ENCODE measurements around the gene CPOX. TPM values are rescaled to one million over a fixed set of nuclear protein-coding genes. Genes with fewer than 3 reads are reported as not detected.

Gene CPOX
- total and polyA plus RNA-seq, 2 experiments from 2014 or later = 13.3 to 38.3 TPM

GRCh38 chr3:98613616-98614015 lies 20.2 kb upstream of the CPOX start (continued):
- no peak for TF ChIP-seq EZH2phosphoT487 (IDR thresholded peaks at IDR 0.05; ENCODE audit: unreplicated experiment)
- no peak for TF ChIP-seq CTCF (conservative IDR thresholded peaks at IDR 0.05; ENCODE audit: low read depth in 2 of 2)
- no peak for TF ChIP-seq ZNF331 (CRISPR knock-in tag; IDR thresholded peaks at IDR 0.05; ENCODE audit: low read depth)
- TF ChIP-seq POLR2AphosphoS5 (IDR thresholded peaks at IDR 0.05; ENCODE audit: low read depth) = no peak
- no peak for TF ChIP-seq ETS1 (IDR thresholded peaks at IDR 0.05)
- no peak for TF ChIP-seq JUNB (IDR thresholded peaks at IDR 0.05; ENCODE audit: unreplicated experiment)
- TF ChIP-seq EZH2 (IDR thresholded peaks at IDR 0.05; ENCODE audit: low read depth, unreplicated experiment) = no peak

- Mint-ChIP-seq H3K36me3 (ENCODE audit: low read depth) (no peaks in the 10 kb centered on the region), H3K4me1 (no peaks in the 10 kb centered on the region; the same call in 1 of the 3 replicates)
Measured at GRCh38 chr3:98612996-98613517, 19.6 kb upstream of the CPOX start.

More at GRCh38 chr3:98612996-98613517, 19.6 kb upstream of the CPOX start:
- H3K27ac Mint-ChIP-seq = no peak overlapping the region; the same call in 1 of the 2 replicates
- no peaks in the 10 kb centered on the region; the same call in 1 of the 2 replicates for H3K9me2 ChIP-seq (ENCODE audit: insufficient read depth)
- H3K27me3 Mint-ChIP-seq (ENCODE audit: insufficient read depth, low read depth, poor library complexity) = no peaks in the 10 kb centered on the region
- H3K4me2 ChIP-seq = no peak overlapping the region
- H3K36me3 ChIP-seq (ENCODE audit: insufficient read depth) = no peaks in the 10 kb centered on the region
- DNase-seq (ENCODE audit: low spot score) (no peak), ATAC-seq (peak; percentile 25; the same call in 2 of the 3 replicates)
- no peaks in the 10 kb centered on the region for H3K79me2 ChIP-seq (replicated peaks; ENCODE audit: insufficient read depth)
- no peak overlapping the region for H3K4me3 ChIP-seq
- H3K27me3 ChIP-seq (ENCODE audit: insufficient read depth) = no peaks in the 10 kb centered on the region
- peak overlapping the region; percentile 91 for H2AFZ ChIP-seq
- no peak overlapping the region for H3K4me3 Mint-ChIP-seq
- H3F3A ChIP-seq (replicated peaks; ENCODE audit: low read depth) = no peaks in the 10 kb centered on the region
- H3K9me3 Mint-ChIP-seq = no peaks in the 10 kb centered on the region; the same call in 2 of the 3 replicates
- no peaks in the 10 kb centered on the region for H3K4me1 ChIP-seq (ENCODE audit: insufficient read depth)
- H4K20me1 ChIP-seq (replicated peaks; ENCODE audit: insufficient read depth) = no peaks in the 10 kb centered on the region
- H3K27ac ChIP-seq (ENCODE audit: low read depth) = no peak overlapping the region
- no peak for TF ChIP-seq EZH2phosphoT487 (IDR thresholded peaks at IDR 0.05; ENCODE audit: unreplicated experiment)
- no peak for TF ChIP-seq ZNF114 (CRISPR knock-in tag; IDR thresholded peaks at IDR 0.05)
- TF ChIP-seq STAT1 (IDR thresholded peaks at IDR 0.05; ENCODE audit: unreplicated experiment) = no peak
- TF ChIP-seq ZNF462 (CRISPR knock-in tag; IDR thresholded peaks at IDR 0.05) = no peak
- TF ChIP-seq JUNB (IDR thresholded peaks at IDR 0.05; ENCODE audit: unreplicated experiment) = no peak
- no peak for TF ChIP-seq EZH2 (IDR thresholded peaks at IDR 0.05; ENCODE audit: low read depth, unreplicated experiment)
- TF ChIP-seq CREB1 (CRISPR knock-in tag; IDR thresholded peaks at IDR 0.05; ENCODE audit: low read depth) = no peak
- no peak for TF ChIP-seq ZNF331 (CRISPR knock-in tag; IDR thresholded peaks at IDR 0.05; ENCODE audit: low read depth)

All from GM23338 (cell line).